HK-2 (cell line): ENCODE data around the gene GBF1.
"Not testable (repeated sequence)": the region's sequence is repeated elsewhere in the genome, so short reads cannot be mapped to it uniquely, and the experiment has no call there.

Experiments used
- DNase-seq: peaks from one replicate; pipeline ENCODE4 v3.0.0-alpha.2; 2018; ENCODE audit not compliant: unreplicated experiment

The GBF1 gene, protein sequence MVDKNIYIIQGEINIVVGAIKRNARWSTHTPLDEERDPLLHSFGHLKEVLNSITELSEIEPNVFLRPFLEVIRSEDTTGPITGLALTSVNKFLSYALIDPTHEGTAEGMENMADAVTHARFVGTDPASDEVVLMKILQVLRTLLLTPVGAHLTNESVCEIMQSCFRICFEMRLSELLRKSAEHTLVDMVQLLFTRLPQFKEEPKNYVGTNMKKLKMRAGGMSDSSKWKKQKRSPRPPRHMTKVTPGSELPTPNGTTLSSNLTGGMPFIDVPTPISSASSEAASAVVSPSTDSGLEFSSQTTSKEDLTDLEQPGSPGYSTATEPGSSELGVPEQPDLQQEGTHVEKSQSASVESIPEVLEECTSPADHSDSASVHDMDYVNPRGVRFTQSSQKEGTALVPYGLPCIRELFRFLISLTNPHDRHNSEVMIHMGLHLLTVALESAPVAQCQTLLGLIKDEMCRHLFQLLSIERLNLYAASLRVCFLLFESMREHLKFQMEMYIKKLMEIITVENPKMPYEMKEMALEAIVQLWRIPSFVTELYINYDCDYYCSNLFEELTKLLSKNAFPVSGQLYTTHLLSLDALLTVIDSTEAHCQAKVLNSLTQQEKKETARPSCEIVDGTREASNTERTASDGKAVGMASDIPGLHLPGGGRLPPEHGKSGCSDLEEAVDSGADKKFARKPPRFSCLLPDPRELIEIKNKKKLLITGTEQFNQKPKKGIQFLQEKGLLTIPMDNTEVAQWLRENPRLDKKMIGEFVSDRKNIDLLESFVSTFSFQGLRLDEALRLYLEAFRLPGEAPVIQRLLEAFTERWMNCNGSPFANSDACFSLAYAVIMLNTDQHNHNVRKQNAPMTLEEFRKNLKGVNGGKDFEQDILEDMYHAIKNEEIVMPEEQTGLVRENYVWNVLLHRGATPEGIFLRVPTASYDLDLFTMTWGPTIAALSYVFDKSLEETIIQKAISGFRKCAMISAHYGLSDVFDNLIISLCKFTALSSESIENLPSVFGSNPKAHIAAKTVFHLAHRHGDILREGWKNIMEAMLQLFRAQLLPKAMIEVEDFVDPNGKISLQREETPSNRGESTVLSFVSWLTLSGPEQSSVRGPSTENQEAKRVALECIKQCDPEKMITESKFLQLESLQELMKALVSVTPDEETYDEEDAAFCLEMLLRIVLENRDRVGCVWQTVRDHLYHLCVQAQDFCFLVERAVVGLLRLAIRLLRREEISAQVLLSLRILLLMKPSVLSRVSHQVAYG (N-terminal part only)

DNA sequence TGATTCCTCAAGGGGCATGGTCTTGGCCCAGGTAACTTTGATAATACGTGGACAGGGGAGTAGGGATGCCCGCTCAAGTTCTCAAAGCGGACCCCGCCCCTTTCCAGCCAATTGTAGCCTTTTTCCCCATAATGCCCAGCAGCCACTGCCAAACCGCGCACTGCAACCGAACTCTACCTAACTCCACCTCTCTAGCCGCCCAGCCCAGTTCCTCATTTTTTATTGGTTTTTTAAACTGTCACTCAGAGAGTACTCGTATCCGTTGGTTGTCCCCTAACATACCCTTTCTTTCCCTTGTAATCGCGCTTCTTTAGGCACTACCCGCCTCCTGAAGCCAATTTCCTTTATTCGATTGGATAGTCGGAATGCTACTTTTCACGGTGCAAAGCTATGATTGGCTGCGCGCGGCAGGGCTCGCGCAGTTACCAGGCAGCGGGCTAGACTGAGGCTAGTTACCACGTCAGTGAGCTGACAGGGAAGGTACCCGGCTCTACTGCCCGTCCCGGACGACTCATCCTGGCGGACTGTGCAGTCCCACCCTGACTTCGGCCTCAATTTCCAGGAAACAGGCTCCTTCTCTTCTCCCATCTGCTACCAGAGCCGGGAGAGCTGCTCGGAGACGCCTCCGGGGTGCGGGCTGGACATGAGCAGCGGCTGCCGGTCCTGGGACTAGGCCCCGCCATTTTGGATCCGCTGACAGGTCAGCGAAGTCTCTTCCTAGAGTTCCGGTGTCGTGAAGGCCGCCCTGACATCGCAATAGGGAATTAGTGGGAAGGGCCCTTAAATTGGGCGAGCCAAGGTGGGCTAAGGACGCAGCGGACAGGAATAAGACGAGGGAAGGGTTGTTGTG, at the start of gene GBF1:
GBF1 (plus strand) TSS at position 451 of the 850 bp plus-strand sequence. CDS start 13,407 bp downstream, outside the sequence.
- DNase-seq, result peak; percentile 97

DNA sequence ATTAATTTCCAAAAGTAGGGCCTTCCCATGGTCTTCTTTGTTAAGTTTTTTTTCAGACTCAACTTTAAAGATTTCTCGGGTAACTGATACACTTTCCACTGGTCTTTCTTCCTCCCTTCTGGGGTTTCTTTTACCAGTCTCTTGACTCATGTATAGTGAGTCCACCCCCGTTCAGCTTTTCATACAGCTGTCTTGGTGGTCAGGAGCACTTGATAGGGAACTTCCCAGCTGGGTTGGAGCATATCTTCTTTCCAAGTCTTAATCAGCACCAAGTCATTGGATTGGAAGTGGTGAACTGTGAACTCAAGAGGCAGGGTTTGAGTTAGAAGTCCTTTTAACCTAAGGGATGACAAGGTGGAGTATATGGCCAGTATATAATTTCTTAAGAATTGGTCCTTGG, 48.4 kb upstream of the GBF1 start:
- DNase-seq, result no peak

DNA sequence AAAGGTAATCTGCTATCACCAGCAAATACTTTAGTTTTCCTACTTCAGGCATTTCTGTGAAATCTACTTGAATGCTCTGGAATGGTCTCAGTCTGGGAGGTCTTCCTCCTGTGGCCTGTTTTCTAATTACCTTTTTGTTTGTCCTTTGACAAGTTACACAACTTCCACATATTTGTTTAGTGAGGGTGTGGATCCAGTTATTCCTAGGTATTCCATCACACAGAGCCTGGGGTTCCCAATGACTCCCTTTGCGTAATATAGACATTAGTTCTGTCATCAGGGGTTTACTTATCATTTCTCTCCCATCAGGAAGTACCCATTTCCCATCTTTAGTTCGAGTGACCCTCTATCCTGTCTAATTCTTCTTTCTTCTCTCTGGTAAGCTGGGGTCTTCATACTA, 47.3 kb upstream of the GBF1 start:
- DNase-seq, result no peak

DNA sequence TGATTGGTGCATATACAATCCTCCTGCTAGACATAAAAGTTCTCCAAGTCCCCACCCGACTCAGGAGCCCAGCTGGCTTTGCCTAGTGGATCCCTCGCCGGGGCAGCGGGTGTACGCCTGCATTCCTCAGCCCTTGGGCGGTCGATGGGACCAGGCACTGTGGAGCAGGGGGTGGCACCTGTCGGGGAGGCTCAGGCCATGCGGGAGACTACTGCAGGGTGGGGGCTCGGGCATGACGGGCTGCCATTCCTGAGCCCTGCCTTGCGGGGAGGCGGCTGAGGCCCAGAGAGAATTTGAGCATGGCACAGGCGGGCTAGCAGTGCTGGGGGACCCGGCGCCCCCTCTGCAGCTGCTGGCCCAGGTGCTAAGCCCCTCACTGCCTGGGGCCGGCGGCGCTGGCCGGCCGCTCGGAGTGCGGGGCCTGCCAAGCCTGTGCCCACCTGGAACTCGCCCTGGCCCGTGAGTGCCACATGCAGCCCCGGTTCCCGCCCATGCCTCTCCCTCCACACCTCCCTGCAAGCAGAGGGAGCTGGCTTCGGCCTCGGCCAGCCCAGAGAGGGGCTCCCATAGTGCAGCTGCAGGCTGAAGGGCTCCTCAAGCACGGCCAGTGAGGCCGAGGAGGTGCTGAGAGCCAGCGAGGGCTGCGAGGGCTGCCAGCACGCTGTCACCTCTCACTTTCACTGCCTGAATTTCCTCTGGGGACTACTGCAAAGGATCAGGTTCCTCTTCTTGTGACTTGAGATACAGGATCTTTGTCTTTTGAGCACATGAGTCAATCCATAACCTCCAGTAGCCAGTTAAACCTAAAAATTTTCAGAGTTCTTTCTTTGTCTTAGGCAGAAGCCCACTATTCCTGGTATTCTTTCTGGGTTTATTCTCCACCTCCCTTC, 44.3 kb upstream of the GBF1 start:
- no peak for DNase-seq

DNA sequence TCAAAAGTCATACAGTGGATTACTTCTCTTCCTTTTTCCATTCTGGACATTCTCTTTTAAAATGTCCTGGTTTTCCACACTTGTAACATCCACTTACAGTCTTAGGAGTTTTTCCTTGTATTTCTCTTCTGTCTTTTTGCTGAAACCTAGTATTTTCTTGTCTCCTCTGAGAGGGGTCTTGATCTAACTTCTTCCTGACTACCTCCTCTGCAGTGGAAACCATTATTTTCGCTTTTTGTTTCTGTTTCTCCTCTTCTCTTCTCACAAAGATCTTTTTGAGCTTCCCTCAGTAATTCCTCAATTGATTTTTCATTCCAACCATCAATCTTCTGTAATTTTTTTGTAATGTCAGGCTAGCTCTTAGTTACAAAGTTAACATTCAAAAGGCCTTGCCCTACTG, 42.9 kb upstream of the GBF1 start:
- DNase-seq, result no peak

DNA sequence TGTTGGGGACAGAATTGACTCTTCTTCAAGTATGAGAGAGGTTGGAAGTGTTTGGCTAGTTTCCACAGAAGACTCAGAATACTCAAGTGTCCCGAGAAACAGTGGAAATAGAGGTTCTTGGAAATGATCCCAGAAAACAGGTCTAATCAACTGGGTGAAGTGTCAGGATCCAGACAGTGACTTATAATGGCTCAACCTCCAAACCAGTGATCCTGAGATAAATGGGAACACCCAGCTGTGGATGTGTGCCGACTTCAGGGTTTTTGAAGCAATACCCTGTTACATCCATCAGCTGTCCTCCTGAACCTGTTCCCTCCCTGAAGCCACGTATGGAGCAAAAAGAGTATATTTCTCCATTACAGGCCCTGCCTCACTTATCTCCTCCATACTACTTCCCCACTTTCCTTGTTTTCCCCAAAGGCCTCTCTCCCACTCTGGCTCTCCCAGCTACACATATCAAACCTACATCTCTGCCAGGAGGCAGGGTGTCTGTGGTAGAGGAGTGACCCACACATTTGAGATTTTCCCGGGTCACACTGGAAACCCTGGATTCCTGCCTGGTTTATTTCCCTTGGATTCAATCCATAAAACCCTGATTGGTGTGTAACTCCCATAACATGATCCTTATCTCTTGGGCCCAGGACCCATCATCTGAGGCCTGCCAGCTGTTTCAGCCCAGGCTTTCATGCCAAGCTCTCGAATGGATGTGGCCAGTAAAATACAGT, 36.9 kb upstream of the GBF1 start:
- no peak for DNase-seq

DNA sequence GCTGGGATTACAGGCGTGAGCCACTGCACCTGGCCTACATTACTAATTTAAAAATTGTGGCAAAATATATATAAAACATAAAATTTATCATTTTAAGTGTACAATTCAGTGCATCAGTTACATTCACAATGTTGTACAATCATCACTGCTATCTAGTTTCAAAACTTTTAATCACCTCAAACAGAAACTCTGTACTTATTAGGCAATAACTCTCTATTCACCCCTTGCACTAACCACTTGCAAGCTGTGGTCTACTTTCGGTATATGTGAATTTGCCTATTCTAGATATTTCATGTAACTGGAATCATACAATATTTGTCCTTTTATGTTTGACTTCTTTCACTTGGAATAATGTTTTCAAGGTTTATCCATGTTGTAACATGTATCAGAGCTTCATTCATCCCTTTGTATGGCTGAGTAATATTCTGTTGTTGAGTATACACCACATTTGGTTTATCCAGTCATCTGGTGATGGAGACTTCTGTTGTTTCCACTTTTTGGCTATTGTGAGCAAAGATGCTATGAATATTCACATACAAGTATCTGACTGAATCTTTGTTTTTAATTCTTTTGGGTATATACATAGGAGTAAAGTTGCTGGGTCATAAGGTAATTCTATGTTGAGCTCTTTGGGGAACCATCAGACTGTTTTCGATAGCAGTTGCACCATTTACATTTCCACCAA, 33.6 kb upstream of the GBF1 start:
- no peak for DNase-seq

DNA sequence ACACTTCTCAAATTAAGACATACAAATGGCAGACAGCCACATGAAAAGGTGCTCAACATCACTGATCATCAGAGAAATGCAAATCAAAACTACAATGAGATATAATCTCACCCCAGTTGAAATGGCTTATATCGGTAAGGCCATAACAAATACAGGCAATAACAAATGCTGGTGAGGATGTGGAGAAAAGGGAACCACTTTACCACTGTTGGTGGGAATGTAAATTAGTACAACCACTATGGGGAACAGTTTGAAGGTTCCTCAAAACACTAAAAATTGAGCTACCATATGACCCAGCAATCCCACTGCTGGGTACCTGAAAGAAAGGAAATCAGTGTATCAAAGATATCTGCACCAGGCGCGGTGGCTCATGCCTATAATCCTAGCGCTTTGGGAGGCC, 31.7 kb upstream of the GBF1 start:
- not testable (repeated sequence) for DNase-seq

DNA sequence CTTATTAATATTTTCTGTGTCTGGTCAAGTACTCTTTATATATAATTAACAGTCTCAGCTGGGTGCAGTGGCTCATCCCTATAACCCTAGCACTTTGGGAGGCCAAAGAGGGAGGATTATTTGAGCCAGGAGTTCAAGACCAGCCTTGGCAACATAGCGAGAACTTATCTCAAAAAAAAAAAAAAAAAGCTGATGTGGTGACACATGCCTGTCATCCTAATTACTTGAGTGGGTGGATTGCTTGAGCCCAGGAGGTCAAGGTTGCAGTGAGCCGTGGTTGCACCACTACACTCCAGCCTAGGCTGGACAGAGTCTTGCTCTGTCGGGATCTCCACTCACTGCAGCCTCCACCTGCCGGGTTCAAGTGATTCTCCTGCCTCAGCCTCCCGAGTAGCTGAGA, 26.0 kb upstream of the GBF1 start:
- no peak for DNase-seq

DNA sequence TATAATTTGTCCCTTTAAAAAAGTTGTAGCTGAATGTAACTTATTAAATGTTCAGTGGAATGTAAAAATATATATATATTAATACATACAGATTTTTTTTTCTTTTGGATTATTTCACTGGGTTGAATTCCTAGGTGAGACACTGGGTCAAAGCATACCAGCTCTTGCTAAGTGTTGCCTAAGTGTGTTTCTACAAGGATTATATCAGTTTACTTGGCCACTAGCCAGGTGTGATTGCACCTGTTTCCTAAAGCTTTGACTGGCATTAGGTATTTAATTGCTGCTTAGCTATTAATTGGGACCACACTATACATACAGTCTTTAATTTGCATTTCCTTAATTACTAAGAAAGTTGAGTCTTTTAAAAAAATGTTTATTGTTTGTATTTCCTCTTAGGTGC, 24.7 kb upstream of the GBF1 start:
- no peak for DNase-seq

DNA sequence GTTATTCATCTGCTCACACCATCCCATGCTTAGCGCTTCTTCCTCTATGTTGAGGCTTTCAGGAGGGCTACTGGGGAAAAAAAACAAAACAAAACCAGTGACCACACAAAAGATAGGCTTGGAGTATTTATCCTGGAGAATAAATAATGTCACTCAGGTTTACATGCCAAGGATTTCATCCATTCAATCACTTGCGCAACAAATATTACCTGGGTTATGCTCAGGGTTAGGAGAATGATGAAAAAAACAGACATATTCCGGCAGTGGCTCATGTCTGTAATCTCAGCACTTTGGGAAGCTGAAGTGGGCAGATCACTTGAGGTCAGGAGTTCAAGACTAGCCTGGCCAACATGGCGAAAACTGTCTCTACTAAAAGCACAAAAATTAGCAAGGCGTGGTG, 22.5 kb upstream of the GBF1 start:
- DNase-seq, result no peak

DNA sequence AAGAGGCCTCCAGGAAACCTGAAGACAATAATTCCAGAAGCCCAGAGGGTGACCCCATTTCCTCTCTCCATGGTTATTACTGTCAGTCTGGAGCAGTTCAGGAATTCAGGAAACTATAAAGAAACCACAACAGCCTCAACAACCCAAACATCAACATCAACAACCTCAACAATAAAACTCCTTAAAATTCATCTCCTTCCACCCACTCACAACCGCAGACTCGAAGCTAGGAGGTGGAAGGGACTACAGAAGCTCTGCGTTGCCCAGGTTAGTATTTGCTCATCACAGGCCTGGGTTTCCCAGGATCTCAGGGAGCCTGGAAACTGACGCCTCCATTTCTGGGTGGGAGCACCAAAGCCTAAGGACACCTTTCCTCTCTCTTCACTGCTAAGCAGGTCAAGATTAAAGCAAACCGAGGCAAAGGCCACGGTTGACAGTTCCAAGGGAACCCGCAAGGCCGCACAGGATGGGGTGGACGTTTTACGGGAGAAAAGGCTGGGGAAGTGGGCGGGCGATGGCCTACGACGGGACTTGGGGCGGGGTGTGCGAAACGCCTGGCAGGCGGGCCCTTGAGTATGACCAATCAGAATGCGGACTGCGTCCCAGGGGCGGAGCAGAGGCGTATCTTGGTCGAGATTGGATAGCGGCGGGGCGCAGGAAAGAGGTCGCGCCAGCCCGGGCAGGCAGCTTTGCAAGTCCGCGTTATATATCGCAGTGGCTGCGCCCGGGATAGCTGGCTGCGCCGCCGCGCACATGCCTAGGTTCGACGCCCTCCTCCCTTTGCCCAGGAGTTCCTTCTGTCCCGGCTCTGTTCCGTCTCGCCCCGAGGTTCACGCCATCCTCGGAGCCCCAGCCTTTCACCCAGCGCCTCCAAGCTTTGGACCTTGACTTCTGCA, 19.4 kb upstream of the GBF1 start, which contains the start of gene ELOVL3:
ELOVL3 (plus strand) TSS at position 654 of the 896 bp plus-strand sequence. CDS start 250 bp downstream, outside the sequence.
- peak; percentile 98 for DNase-seq

DNA sequence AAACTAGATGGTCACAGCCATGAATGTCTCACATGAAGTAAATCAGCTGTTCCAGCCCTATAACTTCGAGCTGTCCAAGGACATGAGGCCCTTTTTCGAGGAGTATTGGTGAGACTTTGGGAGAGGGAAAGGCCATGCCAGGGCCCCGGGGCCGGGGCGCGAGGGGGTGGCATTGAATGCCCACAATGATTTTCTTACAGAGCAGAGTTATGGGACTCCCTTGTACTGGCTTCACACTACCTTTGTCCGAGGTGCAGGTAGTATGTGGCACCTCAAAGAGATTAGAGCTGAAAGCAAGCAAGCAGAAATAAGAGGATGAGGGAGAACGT, 18.8 kb upstream of the GBF1 start:
- no peak for DNase-seq

DNA sequence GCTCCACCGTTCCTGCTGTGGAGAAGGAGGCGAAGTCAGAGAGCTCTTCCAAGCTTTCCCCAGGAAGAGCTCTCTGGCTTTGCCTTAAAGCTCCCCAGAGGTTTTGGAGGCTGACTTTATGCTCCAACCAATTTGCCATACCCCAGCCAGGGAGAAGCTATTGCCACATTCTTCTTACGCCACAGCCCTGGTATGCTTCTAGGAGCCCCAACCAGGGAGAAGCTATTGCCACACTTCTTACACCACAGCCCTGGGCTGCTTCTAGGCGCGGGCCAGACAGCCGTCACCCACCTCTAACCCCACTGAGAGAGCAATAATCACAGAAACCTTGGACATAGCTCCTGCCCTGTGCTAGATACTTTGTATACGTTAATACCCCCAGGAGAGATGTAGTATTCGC, 18.3 kb upstream of the GBF1 start:
- DNase-seq, result no peak

DNA sequence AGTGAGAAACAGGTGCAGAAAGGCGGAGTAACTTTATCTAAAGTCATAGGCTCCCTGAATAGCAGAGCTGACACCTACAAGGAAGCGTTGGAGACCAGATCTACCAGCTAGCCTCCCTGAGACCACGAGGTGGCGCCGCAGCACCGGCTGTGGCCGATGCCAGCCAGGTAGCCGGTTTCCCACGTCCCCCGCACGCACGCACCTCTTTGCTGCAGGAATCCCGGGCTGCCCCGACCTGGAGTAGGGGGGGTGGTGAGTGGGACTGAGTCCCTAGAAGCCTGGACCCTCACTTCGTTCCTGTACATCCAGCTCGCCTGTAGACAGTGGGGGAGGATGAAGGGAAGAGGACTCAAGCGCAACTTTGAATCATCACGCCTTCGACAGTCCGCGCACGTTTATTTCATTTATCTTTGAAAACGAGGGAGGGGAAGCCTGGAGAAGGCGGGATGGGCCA, 15.5 kb upstream of the GBF1 start:
- DNase-seq, result peak; percentile 95

DNA sequence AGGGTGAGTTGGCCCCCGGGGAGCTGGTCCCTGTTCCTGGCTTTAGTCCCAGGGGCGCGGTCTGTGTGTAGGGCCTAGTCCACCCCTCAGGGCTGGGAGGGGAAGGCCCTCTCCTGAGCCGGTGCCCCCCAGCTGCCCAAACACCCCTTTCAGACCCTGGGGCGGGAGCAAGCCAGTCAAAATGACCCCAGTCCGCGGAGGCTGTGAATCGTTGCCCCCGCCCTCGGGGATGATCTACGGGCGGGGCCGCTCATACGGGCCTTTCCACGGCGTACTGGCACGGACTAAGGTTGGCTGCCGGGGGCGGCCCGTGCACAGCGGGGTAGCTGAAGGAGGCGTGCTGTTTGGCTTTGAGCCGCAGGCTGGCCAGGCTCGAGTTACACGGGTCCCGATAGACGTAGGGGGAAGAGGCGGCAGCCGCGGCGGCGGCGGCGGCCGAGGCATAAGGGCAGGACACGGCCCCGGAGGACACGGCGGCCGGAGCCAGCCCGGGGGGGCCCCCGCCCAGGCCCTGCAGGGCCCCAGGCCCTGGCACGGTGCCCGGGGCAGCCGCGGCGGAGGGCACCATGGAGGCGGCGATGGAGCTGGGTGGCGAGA, 15.0 kb upstream of the GBF1 start:
- DNase-seq, result peak; percentile 88

DNA sequence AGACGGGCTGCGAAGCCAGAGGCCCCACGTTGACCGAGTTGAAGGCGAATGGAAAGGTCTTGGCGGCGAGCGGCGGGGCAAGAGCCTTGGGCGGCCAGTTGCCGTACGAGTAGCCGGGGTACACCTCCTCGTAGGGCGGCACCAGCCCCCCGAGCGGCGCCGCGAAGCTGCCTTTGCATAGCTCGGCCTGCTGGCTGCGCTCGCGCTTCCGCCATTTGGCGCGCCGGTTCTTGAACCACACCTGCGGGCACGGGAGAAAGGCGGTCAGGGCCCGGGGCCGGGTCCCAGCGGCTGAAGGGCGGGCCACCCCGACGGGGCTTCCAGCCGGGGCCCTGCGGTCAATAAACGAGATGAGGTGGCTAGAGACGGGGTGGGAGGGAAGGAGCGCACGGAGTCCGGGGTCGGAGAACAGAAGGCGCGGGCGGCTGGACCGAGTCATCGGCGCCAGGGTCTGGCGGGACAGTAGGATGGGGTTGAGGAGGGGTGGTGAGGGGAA, 14.4 kb upstream of the GBF1 start:
- peak; percentile 84 for DNase-seq
